Smooth muscle cell of the brain vasculature (primary cell): ENCODE results near the gene PPFIA4.

ENCODE experiments used
- DNase-seq: peaks from one replicate; pipeline ENCODE4 v3.0.0-alpha.2; 2012; ENCODE audit warnings: low read depth, low spot score

PPFIA4 gene

DNA sequence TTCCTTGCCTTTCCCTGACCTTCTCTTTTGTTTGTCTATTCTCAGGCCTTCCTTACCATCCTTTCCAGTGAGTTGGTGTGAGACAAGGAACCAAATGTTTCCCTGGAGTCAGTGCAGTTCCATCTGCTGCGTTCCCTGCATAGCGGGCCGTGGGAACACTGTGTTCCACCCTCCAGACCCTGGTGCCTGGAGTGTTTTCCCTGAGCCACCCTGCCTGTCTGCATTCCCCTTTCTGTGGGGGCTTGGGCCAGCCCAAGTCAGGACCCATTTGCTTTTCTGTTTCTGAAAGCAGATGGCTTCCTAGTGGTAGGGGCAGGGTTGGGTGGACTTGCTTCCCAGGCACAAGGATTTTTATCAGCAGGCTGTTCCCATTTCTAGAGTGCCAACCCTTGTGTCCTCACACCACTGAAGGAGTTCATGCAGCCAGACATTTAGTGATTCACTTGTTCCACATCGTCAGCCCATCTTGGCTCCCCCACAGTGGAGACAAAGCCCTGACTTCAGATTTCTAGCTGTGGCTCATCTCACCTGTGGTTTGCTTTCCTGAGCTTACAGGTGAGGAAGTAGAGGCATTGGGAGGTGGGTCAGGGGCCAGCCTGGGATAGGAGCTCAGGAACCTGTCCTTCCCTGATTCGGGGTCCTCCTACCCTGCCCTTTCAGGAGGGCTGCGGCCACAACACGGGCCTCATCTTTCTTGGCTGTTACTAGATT, 73.7 kb downstream of the PPFIA4 start:
- DNase-seq: no peak

DNA sequence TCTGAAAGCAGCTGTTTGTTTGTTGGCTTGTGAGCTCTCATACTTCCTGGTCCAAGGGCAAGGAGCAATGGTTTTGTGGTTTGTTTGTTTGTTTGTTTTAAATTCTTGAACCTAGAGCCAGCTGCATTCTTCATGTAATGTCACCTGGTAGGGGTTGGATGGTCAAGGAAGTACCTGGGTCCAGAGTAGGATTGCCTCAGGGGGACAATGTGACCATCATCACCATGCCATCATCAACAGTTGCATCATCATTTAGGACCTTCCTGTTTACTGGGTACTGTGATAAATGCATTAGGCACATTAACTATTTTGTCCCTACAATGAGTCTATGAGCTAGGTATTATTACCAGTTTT, 74.2 kb downstream of the PPFIA4 start:
- no peak for DNase-seq

DNA sequence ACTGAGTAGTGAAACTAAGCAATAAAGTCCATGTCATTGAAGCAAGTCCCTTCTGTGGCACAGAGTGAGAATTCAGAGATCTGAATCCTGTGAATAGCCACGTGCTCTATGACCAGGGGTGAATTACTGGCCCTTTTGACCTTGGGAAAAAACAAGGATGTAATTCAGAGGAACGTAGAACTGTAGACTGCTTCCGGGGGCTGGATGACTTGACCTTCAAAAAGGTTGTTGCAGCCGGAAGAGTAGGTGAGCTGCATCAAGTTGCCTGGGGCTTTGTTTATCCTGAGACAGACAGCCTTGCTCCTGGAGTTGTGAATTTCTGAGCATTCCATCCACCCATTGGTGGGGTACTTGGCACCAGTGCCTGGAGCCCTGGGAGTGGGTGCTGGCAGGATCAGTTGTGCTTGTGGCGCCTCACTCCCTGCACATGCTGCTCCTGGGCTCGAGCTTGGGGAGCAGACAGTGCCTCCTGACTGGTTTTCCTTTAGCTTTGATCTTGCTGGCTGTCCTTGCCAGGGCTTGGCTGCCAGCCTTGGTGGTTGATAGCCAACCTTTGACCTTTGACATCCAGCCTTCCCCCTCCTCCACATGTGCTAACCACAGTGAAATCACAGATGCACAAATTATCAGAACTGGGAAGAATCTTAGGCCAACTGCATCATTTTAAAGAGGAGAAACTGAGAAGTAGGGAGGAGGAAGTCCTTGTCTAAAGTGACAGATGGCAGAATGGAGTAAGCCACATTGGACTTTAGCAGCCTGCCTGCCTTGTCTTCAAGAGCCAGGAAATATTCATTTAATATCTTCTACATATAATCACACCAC, 75.7 kb downstream of the PPFIA4 start:
- DNase-seq: no peak

DNA sequence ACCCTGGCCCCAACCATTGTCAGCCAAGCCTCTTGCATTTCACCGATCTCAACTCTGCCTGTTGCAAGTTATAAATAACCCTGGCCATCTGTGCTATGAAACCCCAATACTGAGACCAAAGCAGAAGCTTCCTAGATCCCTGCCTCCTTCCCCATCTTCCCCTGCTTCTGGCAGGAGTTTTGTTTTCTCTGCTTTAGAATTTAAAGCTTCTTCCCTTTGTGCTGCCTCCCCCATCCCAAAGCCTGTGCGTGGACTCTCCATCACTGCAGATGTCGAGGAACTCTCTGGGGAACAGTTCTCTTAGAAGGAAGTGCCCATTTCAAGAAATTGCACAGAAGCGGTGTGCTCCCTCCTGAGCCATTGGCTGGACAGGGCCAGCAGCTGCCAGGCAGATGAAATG, 76.9 kb downstream of the PPFIA4 start:
- DNase-seq: no peak

DNA sequence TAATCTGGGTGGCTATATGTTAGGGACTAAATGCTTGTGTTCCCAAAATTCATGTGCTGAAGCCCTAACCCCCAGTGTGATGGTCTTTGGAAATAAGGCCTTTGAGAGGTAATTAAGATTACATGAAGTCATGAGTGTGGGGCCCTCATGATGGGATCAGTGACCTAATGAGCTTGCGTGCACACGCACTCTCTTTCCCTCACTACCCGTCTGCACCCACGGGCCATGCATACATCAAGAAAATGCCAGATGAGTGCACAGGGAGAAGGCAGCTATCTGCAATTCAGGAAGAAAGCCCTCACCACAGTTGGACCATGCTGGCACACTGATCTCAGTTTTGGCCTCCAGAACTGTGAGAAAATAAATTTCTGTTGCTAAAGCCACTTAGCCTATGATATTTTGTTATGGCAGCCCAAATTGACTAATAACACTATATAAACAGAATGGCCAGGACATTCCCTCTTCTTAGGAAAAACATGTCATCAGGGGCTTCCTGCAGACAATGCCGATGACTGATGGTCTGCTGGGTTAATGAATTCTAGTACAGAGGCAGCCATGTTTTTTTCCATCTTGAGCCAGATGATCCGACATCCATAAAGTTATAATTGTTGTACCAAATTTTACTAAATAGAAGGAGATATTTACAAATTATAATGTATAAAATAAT, 77.7 kb downstream of the PPFIA4 start:
- DNase-seq: no peak

DNA sequence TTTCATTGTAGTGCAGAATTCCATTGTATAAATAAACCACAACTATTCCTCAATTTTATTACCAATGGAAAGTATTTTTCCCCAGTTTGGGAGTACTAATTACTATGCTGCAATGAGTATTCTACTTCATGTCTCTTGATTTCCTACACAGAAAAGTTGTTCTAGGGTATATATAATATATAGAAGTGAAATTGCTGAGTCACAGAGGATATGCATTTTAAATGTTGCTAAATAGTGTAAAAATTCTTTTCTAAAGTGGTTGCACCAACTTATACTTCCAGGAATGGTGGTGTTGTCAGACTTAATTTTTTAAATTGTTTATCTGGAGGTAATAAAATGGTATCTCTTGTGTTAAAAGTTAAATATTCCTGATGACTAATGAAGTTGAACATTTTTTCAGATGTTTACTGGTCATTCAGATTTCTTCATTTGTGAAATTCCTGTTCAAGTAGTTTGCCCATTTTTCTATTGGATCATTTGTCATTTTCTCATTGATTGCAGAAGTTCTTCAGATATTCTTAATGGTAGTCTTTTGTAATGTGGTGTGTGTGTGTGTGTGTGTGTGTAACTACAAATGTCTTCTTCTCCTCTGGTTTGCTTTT, 78.6 kb downstream of the PPFIA4 start:
- no peak for DNase-seq

DNA sequence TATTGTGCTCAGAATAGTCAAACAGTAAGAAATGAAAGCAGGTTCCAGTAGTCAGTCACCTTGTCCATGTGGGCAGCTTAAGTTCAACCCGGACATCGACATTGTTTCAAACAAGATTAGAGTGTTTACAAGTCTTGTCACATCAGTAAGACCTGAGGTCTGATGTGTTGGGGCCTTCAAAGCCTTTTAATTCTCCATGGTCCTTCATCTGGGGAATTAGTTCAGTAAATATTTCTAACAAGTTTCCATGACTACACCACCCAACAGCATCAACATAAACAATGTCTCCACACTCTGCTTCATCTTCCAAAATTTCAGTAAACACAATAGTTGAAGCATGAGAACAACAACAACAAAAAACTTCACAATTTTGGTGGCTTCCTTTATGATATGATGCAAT, 86.2 kb downstream of the PPFIA4 start:
- no peak for DNase-seq

DNA sequence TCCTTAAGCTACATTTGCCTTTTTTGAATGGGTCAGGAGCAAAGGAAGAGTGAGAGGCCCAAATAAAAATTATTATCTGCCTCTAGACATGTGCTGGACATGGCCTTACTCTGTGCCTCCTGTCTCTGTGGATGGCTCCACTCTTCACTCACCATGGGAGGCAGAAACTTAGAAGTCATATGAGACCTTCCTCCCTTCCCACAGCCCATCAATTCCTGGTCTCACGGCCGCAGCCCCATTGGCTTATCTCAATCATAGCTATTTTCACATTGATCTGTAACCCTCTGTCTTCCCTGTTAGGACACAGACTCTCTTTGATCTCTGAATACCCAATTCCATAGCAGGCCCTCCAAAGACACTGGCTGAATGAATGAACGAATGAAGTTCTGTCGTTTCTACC, 87.0 kb downstream of the PPFIA4 start:
- no peak for DNase-seq

DNA sequence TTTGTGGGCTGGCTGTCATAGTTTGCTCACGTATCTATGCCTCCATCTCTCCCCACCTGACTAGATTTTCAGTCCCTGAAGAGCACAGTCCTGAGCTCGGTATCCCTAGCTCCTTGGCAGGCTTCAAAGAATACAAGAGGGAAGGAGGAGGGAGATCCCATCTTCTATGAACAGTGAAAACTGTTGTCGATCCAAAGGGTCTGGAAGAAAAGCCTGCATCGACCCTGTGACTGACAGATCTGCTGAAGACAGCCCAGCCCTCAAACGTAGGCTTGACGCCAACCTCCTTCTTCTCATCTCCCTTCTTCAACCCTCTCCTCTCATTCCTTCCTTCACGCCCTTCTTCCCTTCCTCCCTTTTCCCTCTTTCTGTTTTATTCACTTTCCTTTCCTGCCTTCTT, 87.9 kb downstream of the PPFIA4 start:
- no peak for DNase-seq

DNA sequence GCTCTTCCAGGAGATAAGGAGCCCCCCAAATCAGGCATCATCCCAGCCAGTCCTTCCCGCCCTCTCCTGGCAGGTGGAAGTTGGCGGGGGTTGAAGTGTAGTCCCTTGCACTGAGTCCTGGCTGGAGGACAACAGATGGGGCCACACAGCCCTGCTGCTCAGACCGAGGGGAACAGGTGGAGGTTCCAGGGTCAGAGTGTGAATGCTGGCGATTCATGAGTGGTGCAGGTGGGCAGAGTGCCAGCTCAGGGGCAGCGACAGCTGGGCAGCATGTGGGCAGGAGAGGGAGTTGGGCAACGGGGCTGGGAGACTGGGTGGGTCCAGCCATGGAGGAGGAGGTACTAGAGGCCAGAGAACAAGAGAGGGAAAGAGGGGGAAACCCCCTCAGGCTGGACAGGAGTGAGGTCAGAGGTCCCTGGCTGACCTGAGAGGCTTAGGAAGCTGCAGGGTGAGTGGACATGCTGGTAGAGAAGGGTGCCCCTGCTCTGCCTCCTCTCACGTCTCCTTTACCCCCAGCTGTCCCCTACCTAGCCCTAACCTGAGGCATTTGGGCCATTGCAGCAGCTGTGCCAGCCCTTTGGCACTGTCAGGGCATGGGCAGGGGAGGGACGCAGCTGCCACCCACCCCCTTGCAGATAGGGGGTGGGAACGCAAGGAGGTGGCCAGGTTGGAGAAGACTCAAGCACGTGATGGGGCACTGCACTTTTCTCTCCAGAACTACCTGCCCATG, 90.0 kb downstream of the PPFIA4 start:
- DNase-seq: no peak

DNA sequence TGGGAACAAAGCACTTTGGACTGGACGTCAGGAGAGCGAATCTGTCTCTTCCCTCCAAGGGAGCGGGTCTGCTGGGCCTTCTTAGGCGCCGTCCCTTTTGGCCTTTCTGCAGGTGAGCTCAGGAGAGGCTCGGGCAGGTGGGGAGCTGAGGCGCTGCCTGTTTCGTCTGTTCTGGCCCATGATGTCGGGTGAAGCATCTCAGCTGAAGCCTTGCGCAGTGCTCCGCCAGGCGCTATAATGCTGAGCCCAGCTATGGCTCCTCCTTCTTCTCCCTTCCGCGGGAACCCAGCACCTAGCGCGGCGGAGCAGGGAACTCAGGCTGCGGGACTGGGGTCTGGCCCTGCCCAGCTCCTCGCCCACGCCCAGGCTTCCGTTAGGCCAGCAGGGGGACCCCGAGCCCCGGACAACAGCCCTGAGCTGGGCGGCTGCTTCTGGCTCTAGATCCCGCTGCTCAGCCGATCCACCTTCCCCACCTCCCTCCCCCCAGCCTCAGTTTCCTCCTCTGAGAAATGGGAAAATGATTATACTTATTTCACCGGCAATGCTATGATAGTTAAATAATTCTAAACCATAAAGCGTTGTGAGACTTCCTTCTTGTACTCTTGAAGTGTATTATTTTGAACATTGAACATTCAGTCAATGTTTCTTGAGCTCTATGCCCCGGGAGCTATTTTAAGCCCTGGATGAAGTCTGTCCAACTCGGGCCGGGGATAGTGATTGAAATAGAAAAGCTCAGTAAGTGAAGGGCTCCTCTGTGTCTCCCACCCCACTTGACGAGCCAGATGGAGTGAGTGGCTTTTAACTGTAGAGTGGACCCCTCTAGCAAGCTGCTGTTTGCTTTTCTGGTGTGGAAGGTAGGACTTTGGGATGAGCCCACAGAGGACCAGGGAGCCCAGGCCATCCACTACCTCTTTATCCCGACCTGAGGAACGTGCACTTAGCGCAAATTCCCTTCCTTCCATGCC, 91.6 kb downstream of the PPFIA4 start:
- DNase-seq: peak; percentile 9

DNA sequence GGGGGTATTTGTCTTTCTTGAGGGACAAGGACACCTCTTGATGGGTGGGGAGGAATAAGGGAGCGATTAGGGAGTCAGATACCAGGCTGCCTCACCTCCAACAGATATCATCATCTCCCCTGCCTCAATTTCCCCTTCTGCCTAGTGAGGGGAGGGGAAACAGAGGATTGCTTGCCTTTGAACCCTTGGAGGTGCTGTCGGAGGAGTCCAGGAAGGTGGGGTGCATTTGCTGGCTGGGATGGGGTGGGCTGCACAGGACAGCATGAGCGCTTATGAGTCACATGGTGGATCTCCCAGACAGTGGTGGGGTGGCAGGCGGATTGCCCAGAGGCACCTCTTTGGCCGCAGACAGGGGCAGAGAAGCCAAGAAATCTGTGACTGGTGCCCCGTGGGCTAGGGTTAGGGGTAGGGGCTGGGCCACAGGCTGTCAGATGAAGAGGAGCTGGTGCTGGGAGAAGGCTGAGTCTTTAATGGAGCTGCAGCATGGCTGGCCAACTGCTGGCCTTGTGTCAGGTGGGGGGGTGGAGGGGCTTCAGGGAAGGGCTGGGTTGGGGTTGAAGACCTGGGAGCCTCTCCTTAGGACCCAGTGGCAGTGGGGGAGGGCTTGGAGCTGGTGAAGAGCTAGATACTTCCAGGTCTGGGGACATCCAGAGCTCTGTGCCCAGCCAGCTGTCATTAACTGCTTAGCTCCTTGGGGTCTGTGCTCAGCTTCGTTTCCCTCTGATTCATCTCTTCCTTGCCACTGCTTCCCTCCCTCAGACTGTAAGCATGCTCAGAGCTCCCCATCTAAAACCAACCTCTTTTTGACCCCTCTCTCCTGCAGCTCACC, 94.2 kb downstream of the PPFIA4 start:
- DNase-seq: no peak

DNA sequence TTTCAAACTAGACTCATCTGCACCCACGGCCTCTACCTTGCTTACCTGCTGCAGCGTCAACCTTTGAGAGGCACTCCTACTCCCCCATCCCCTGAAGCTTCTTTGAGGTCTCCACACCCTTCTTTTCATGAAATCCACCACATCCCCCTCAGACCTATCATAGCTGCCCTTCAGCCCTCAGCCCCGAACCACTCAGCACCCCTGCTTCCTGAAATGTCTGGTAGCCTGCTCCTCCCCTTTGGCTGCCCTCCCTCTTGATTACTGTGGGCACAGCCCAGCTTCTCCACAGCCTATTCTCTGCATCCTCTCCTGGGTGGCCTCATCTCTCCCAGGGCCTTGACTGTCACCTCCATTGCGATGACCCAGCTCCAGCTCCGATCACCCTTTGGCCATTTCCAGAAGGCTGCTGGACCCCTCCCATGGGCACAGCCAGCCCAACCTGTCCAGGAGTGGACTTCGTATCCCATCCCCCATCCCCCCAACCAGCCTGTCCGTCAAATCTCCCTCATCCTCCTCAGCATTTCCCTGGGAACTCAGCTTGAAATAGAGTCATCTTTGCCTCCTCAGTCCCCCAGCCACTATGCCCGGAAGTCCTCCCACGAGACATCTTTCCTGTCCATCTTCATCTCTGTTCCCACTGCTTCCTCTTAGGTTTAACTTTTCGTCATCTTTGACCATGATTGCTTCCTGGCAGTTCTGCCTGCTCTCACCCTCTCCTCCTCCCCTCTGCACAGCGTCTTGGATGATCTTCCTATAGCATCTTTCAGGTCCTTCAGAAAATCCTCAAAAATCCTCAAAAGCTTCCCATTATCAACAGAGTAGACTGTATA, 95.1 kb downstream of the PPFIA4 start:
- DNase-seq: no peak

DNA sequence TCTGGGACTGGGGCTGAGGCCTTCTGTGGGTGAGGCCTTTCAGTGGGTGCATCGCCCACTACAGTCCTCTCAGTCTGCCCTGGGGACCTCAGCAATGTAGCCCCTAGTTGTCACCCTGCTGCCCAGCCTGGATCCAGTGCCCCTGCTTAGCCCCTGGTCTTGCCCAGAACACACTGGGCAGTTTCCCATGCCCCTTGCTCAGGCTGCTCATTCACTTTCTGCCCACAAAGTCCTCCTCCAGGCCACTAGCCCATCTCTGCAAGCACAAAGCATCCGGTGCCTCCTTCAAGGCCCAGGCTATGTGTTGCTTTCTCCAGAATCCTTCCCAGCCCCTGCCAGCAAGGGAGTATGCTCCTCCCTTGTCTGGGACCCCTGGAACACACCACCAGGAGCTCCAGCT, 95.9 kb downstream of the PPFIA4 start:
- DNase-seq: no peak

DNA sequence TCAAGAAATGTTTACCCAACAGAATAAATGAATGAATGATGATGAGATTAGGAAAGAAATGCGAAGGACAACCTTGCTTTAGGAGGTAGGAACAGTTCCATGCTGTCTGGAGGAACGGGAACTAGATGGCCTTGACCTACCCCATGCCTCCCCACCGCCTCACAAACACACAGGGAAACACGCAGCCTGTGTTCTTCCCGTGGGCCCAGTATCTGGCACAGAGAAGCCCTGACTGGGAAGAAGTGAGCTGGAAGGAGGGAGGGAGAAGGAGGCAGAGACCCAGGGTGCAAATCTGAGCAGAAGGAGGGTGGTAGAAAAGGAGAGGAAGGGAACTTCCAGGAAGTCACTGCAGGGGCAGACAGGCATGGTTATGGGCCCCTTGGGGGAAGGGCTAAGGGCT, 97.7 kb downstream of the PPFIA4 start:
- no peak for DNase-seq

DNA sequence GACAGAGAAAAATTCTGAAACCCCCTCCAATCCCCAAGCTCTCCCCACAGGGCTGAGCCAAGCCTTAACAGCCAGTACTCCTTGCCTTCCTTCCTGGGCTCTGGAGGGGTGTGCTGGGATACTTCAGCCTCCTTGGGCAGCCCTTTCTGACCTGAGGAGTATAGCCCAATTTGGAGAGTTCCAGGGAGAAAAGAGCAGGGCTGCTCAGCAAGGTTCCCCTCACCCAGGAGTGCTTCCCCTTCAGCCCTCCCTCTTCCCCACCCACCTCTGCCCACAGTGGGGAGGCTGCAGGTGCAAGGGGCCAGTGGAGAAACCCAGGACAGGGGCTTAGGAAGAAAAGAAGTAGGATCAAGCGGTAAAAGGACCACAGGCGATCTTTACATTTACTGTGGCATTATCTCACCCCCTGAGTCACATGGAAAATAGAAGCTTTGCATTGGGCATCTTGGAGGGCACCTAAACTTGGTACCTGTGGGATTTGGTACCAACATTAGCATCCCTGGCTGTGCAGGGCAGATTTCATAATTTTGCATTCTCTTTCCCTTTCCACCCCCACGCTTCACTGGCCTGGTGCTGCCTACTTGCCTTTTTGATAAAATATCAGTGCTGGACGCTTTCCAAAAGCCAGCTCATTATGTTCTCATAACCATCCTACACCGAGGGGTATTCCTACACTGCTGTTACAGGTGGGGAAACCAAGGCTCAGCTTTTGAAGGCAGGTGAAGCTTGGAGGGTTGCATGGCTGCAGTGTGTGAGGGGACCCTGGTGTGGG, 98.4 kb downstream of the PPFIA4 start:
- DNase-seq: no peak

DNA sequence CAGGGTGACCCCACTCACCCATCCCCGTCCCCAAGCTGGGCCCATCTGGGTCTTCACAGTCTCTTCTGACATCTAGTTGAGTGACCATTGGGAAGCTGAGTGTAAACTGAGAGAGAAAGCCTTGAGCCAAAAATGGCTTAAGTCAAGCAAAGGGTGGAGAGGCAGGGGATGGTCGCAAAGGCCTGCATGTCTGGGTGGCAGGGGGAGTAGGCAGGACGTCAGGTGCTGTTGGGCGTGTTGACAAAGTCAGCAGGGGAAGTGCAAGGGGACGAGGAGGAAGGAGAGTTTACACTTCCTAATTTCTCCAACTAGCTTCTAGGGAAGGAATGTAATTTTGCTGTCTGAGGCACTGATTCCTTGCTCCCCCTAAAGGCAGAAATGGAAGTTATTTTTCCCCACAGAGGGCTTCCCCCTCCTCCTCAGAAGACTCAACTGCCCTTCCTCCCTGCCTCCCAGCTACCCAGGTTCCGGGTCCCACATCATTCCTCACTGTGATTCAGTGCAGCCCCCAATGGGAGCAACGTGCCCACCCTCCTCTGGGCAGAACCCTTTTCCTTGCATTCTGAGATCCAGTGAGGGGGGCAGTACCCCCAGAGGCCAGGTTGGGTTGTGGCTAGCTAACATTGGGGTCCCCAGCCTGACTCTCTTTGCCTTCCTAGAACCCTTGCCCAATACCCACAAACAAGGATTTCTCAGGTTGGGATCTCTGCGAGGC, 100.0 kb downstream of the PPFIA4 start:
- no peak for DNase-seq
